Astrocyte (in vitro differentiated cells and primary cell): ENCODE data around the gene DHX35. TPM values are rescaled to one million over a fixed set of nuclear protein-coding genes. Genes with fewer than 3 reads are reported as not detected.

Experiments
- DNase-seq: peaks from one replicate; pipeline ENCODE4 v3.0.0-alpha.2; 2010; ENCODE audit warnings: low read depth
- FAIRE-seq: peaks from 2 replicates; lab custom pipeline; 2011; peaks lifted over from hg19 to GRCh38; lab: Jason Lieb, UNC
- H2AFZ ChIP-seq: 2 replicates; pipeline ENCODE4 v1.6.0; 2012; ENCODE audit warnings: low read depth, low read length, inconsistent platforms
- H3K27ac ChIP-seq: 2 replicates; pipeline ENCODE4 v1.5.1; 2011; ENCODE audit warnings: low read depth, low read length, inconsistent platforms
- H3K27me3 ChIP-seq: 2 replicates; pipeline ENCODE4 v1.6.0; 2011; ENCODE audit warnings: low read length, inconsistent platforms; ENCODE audit not compliant: insufficient read depth
- H3K36me3 ChIP-seq: 2 replicates; pipeline ENCODE4 v1.5.1; 2011; ENCODE audit warnings: low read length, inconsistent platforms; ENCODE audit not compliant: insufficient read depth
- H3K4me1 ChIP-seq: 2 replicates; pipeline ENCODE4 v1.5.1; 2011; ENCODE audit warnings: low read length, inconsistent platforms; ENCODE audit not compliant: insufficient read depth
- H3K4me2 ChIP-seq: 2 replicates; pipeline ENCODE4 v1.6.0; 2012; ENCODE audit warnings: low read length, inconsistent platforms
- H3K4me3 ChIP-seq: 2 replicates; pipeline ENCODE4 v1.5.1; 2011; ENCODE audit warnings: low read depth, mild to moderate bottlenecking, low read length, inconsistent platforms; ENCODE audit not compliant: insufficient read depth
- H3K79me2 ChIP-seq: 2 replicates; pipeline ENCODE4 v1.6.0; 2012; ENCODE audit warnings: mild to moderate bottlenecking, low read length, inconsistent platforms; ENCODE audit not compliant: insufficient read depth
- H3K9ac ChIP-seq: 2 replicates; pipeline ENCODE4 v1.6.0; 2012; ENCODE audit warnings: mild to moderate bottlenecking, low read length, inconsistent platforms
- H3K9me3 ChIP-seq: 2 replicates; pipeline ENCODE4 v1.5.1; 2012; ENCODE audit warnings: low read depth, mild to moderate bottlenecking, low read length, inconsistent platforms; ENCODE audit not compliant: insufficient read depth
- H4K20me1 ChIP-seq: 2 replicates; pipeline ENCODE4 v1.6.0; 2012; ENCODE audit warnings: low read length, inconsistent platforms; ENCODE audit not compliant: insufficient read depth
- H3K27ac Mint-ChIP-seq: one replicate; pipeline ENCODE4 v1.8.0; 2021; ENCODE audit warnings: mild to moderate bottlenecking, mixed read lengths; ENCODE audit not compliant: unreplicated experiment
- H3K27me3 Mint-ChIP-seq: one replicate; pipeline ENCODE4 v1.8.0; 2021; ENCODE audit warnings: low read depth, mixed read lengths; ENCODE audit not compliant: unreplicated experiment
- H3K36me3 Mint-ChIP-seq: one replicate; pipeline ENCODE4 v1.8.0; 2021; ENCODE audit warnings: low read depth, mixed read lengths; ENCODE audit not compliant: unreplicated experiment
- H3K4me1 Mint-ChIP-seq: one replicate; pipeline ENCODE4 v1.8.0; 2021; ENCODE audit warnings: low read depth, mixed read lengths; ENCODE audit not compliant: unreplicated experiment
- H3K4me3 Mint-ChIP-seq: one replicate; pipeline ENCODE4 v1.8.0; 2021; ENCODE audit warnings: mild to moderate bottlenecking, moderate library complexity, mixed read lengths; ENCODE audit not compliant: unreplicated experiment
- H3K9me3 Mint-ChIP-seq: one replicate; pipeline ENCODE4 v1.8.0; 2021; ENCODE audit warnings: mild to moderate bottlenecking, mixed read lengths; ENCODE audit not compliant: unreplicated experiment
- EZH2 ChIP-seq: IDR thresholded peaks from 2 replicates; pipeline ENCODE4 v1.6.1; 2012; ENCODE audit warnings: mild to moderate bottlenecking, low read length, inconsistent platforms; ENCODE audit not compliant: insufficient read depth
- total RNA-seq: library from RNA; stranded (reverse); gene quantifications from 2 replicates; pipeline ENCODE4 v1.2.1, GENCODE V29; 2021
- TF ChIP-seq, protein P1 (sequence below): IDR thresholded peaks from 2 replicates; pipeline ENCODE4 v1.5.1; 2011; ENCODE audit warnings: low read depth, mild to moderate bottlenecking, inconsistent platforms, low read length, moderate library complexity; ENCODE audit not compliant: insufficient read depth

Gene DHX35
- total RNA-seq, 1 donor from 2014 or later: 7.8 TPM

DNA sequence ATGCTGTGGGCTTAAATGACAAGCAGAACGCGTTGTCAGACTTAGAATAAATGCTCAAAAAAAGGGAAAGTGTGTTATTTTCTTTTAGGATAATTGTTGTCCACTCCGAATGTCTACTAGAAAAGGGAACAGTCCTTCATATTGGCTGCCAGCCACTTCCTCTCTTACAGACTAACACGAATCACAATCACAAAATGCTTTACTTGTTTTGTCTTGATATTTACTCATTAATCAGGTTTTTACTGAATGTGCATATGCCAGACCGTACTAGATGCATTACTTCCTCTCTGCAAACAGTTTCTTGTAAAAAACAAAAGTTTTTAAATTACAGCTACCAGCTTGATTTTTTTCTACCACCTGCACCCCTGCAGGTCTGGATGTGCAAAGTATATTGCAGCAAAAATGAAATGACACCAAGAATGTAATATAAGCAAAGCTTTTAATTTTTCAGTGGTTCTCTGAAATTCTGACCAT, 821 bp downstream of the DHX35 start:
- Histone ChIP-seq H3K4me2 (peak overlapping the region; percentile 94), H3K27me3 (no peaks in the 10 kb centered on the region), H3K27ac (peak overlapping the region; percentile 92), H3K4me1 (peaks cover 6% of the 10 kb centered on the region), H3K4me3 (peak overlapping the region; percentile 97), H3K9ac (peak overlapping the region; percentile 98), H2AFZ (peak overlapping the region; percentile 96), H4K20me1 (no peaks in the 10 kb centered on the region), H3K36me3 (peaks cover 2% of the 10 kb centered on the region), H3K79me2 (peaks cover 48% of the 10 kb centered on the region), H3K9me3 (no peaks in the 10 kb centered on the region)
- Mint-ChIP-seq H3K9me3 (no peaks in the 10 kb centered on the region), H3K4me1 (peaks cover 6% of the 10 kb centered on the region), H3K27ac (peak overlapping the region; percentile 95), H3K4me3 (peak overlapping the region; percentile 98), H3K36me3 (peaks cover 2% of the 10 kb centered on the region), H3K27me3 (no peaks in the 10 kb centered on the region)
- TF ChIP-seq EZH2: no peak
- TF ChIP-seq, protein P1, sequence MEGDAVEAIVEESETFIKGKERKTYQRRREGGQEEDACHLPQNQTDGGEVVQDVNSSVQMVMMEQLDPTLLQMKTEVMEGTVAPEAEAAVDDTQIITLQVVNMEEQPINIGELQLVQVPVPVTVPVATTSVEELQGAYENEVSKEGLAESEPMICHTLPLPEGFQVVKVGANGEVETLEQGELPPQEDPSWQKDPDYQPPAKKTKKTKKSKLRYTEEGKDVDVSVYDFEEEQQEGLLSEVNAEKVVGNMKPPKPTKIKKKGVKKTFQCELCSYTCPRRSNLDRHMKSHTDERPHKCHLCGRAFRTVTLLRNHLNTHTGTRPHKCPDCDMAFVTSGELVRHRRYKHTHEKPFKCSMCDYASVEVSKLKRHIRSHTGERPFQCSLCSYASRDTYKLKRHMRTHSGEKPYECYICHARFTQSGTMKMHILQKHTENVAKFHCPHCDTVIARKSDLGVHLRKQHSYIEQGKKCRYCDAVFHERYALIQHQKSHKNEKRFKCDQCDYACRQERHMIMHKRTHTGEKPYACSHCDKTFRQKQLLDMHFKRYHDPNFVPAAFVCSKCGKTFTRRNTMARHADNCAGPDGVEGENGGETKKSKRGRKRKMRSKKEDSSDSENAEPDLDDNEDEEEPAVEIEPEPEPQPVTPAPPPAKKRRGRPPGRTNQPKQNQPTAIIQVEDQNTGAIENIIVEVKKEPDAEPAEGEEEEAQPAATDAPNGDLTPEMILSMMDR: no peak
- FAIRE-seq (no peak), DNase-seq (no peak)

DNA sequence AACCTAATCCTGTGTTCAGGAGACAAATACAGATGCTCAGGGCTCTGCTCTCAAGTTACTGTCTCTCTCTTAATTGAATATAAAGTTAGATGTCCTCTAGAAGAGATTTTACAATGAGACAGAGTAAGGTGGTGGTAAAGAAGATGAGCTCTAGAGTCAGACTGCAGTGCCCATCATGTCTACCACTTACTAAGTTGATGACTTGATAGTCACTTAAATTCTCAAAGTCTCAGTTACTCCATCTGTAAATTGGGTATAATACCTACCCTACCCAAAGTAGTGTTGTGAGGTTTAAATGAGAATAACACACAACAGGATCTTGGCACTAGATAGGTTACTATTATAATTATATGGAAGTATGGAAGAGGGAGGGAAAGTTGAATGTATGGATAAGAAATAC, 1.6 kb downstream of the DHX35 start:
- TF ChIP-seq, protein P1: no peak
- TF ChIP-seq EZH2: no peak
- FAIRE-seq (no peak), DNase-seq (no peak)
- Histone ChIP-seq H3K36me3 (peaks cover 2% of the 10 kb centered on the region), H3K4me2 (no peak overlapping the region), H3K4me1 (peaks cover 6% of the 10 kb centered on the region), H3K27me3 (no peaks in the 10 kb centered on the region), H4K20me1 (no peaks in the 10 kb centered on the region), H3K4me3 (no peak overlapping the region), H3K9ac (no peak overlapping the region), H2AFZ (no peak overlapping the region), H3K27ac (no peak overlapping the region), H3K79me2 (peaks cover 51% of the 10 kb centered on the region), H3K9me3 (no peaks in the 10 kb centered on the region)
- peaks cover 6% of the 10 kb centered on the region for H3K4me1 Mint-ChIP-seq
- peak overlapping the region; percentile 98 for H3K4me3 Mint-ChIP-seq
- H3K36me3 Mint-ChIP-seq: peaks cover 2% of the 10 kb centered on the region
- no peak overlapping the region for H3K27ac Mint-ChIP-seq
- no peaks in the 10 kb centered on the region for H3K9me3 Mint-ChIP-seq
- no peaks in the 10 kb centered on the region for H3K27me3 Mint-ChIP-seq

DNA sequence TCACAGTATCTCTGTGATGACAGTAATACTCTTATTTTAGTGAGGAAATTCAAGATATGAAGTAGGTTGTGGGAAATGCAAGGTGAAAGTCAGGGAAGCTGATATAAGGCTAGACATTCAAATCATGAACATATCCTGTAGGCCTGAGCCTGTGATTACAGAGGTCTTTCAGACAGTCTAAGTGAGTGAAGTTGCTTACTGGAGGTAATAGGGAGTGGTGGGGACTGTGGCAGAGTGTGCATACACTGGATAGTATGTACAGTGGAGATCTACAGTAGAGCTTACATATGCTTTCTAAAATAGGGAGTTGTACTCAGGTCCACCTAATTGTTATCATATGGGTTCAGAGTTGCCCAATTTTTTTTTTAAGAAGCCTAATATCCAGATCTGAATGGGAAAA, 3.1 kb downstream of the DHX35 start:
- H3K4me1 Mint-ChIP-seq: peaks cover 14% of the 10 kb centered on the region

More for the DNA sequence above, 3.1 kb downstream of the DHX35 start:
- Histone ChIP-seq H3K4me1 (peaks cover 14% of the 10 kb centered on the region), H3K4me3 (no peak overlapping the region), H3K27me3 (no peaks in the 10 kb centered on the region), H3K4me2 (no peak overlapping the region), H2AFZ (no peak overlapping the region), H3K36me3 (peaks cover 2% of the 10 kb centered on the region), H3K27ac (no peak overlapping the region), H3K79me2 (peaks cover 51% of the 10 kb centered on the region), H3K9ac (no peak overlapping the region), H4K20me1 (no peaks in the 10 kb centered on the region), H3K9me3 (no peaks in the 10 kb centered on the region)
- Mint-ChIP-seq H3K9me3 (no peaks in the 10 kb centered on the region), H3K27me3 (no peaks in the 10 kb centered on the region), H3K36me3 (peaks cover 2% of the 10 kb centered on the region), H3K4me3 (no peak overlapping the region), H3K27ac (no peak overlapping the region)
- no peak for TF ChIP-seq EZH2
- TF ChIP-seq, protein P1: no peak
- DNase-seq (no peak), FAIRE-seq (no peak)
